ENCODE measurements around the gene MEI4. TPM values are rescaled to one million over a fixed set of nuclear protein-coding genes. Genes with fewer than 3 reads are reported as not detected.

The MEI4 gene
- total RNA-seq, 1 donor from 2014 or later = not detected

DNA sequence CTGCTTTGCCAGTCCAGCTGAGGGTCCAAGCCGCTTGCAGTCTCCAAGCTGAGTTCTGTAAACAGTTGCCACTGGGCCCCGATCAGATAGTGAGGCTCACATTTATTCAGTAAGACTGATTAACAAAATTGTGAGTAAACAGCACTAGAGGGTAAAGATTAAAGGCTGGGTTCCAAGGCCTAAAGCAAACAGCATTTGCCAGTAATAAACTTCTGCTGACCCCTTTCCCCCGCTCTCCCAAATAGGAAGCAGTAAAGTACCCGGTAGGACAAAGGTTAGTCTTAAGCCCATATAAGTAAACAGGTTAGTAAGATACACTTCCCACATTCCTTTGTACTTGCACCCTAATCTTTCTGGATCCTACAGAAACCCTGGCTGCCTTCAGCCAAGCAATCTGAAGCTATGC, 181.8 kb downstream of the MEI4 start:
- intact Hi-C loops (cut with DNase I) = no loop called here
- no peak overlapping the region for H3K27ac ChIP-seq
- no peak for TF ChIP-seq POLR2AphosphoS5 (IDR thresholded peaks at IDR 0.05; ENCODE audit: insufficient read depth in 1 of 2, low read depth in 1 of 2)
- TF ChIP-seq POLR2A (IDR thresholded peaks at IDR 0.05) = no peak
- TF ChIP-seq CTCF (IDR thresholded peaks at IDR 0.05) = no peak
- no peaks in the 10 kb centered on the region for H3K9me3 ChIP-seq
- H3K36me3 ChIP-seq = no peaks in the 10 kb centered on the region
- DNase-seq (ENCODE audit: extremely low spot score in 2 of 2) = no peak
- no peak overlapping the region for H3K4me3 ChIP-seq
- H3K27me3 ChIP-seq = no peaks in the 10 kb centered on the region
- H3K4me1 ChIP-seq = no peaks in the 10 kb centered on the region

DNA sequence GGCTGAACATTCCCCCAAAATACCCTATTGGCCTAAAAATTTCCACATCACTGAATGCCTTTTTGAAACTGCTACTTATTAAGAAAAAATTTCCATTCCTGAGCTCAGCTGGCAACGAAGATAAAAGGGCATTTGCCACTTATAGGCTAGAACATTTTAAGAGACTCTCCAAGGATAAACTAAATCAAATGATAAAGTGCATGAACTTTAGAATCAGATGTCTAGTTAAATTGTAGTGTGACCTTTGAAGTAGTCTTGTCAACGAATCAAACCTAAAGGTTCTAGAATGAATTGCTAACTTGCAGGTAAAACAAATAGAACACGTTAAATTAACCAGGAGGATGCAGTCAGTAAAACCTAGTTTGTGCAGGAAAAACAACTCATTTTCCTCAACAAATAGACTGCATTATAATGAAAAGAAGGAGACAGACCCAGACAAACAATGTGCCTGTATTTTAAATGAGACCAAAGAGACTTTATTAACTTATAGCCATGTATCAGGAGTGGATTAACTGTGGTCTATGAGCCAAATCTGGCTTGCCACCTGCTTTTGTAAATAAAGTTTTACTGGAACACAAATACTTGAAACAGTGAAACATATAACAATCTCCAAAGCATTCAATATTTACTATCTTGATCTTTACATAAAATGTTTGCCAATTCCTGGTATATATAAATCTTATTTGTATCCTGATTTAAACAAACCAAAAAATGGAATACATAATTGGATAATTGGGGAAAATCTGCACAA, 184.4 kb downstream of the MEI4 start:
- Histone ChIP-seq H3K9me3 (no peaks in the 10 kb centered on the region), H3K4me1 (no peaks in the 10 kb centered on the region), H3K4me3 (no peak overlapping the region), H3K27ac (no peak overlapping the region), H3K27me3 (no peaks in the 10 kb centered on the region), H3K36me3 (no peaks in the 10 kb centered on the region)
- intact Hi-C loops (cut with DNase I) = no loop called here
- DNase-seq (ENCODE audit: extremely low spot score in 2 of 2) = no peak
- TF ChIP-seq POLR2A (IDR thresholded peaks at IDR 0.05) (no peak), CTCF (IDR thresholded peaks at IDR 0.05) (no peak), POLR2AphosphoS5 (IDR thresholded peaks at IDR 0.05; ENCODE audit: insufficient read depth in 1 of 2, low read depth in 1 of 2) (no peak)

DNA sequence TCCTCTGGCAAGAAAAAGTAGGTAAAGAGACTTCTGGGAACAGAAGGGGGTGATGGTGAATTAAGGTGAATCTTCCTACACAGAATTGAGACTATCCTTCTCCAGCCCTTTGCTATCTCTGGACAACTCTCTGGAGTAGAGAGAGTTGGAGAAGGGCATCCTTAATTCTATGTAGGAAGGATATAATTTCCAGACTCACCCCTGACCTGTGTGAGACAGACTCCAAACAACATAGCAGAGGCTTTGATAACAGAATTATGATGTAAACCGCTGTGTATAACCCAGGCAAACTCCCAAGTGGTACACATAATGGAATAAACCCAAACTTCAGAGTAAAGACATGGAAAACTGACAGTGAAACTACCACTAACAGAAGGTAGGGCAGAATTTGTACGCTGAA, 186.5 kb downstream of the MEI4 start:
- no peaks in the 10 kb centered on the region for H3K9me3 ChIP-seq
- no peak overlapping the region for H3K27ac ChIP-seq
- no peaks in the 10 kb centered on the region for H3K36me3 ChIP-seq
- no peaks in the 10 kb centered on the region for H3K27me3 ChIP-seq
- H3K4me1 ChIP-seq = no peaks in the 10 kb centered on the region
- DNase-seq (ENCODE audit: extremely low spot score in 2 of 2) = no peak
- intact Hi-C loops (cut with DNase I) = no loop called here
- H3K4me3 ChIP-seq = no peak overlapping the region
- TF ChIP-seq CTCF (IDR thresholded peaks at IDR 0.05) = no peak
- TF ChIP-seq POLR2A (IDR thresholded peaks at IDR 0.05) = no peak
- TF ChIP-seq POLR2AphosphoS5 (IDR thresholded peaks at IDR 0.05; ENCODE audit: insufficient read depth in 1 of 2, low read depth in 1 of 2) = no peak

GRCh38 chr6:77844822-77845221, 192.0 kb downstream of the MEI4 start:
- H3K36me3 ChIP-seq = no peaks in the 10 kb centered on the region
- H3K4me1 ChIP-seq = no peaks in the 10 kb centered on the region
- no peaks in the 10 kb centered on the region for H3K9me3 ChIP-seq
- no peak for TF ChIP-seq CTCF (IDR thresholded peaks at IDR 0.05)
- TF ChIP-seq POLR2AphosphoS5 (IDR thresholded peaks at IDR 0.05; ENCODE audit: insufficient read depth in 1 of 2, low read depth in 1 of 2) = no peak
- TF ChIP-seq POLR2A (IDR thresholded peaks at IDR 0.05) = no peak
- intact Hi-C loops (cut with DNase I) = no loop called here
- no peak overlapping the region for H3K27ac ChIP-seq
- H3K4me3 ChIP-seq = no peak overlapping the region
- no peak for DNase-seq (ENCODE audit: extremely low spot score in 2 of 2)
- H3K27me3 ChIP-seq = no peaks in the 10 kb centered on the region

- H3K36me3 ChIP-seq = no peaks in the 10 kb centered on the region
- H3K27ac ChIP-seq = no peak overlapping the region
- no peaks in the 10 kb centered on the region for H3K4me1 ChIP-seq
- H3K27me3 ChIP-seq = no peaks in the 10 kb centered on the region
- H3K9me3 ChIP-seq = no peaks in the 10 kb centered on the region
- no peak for TF ChIP-seq POLR2AphosphoS5 (IDR thresholded peaks at IDR 0.05; ENCODE audit: insufficient read depth in 1 of 2, low read depth in 1 of 2)
- TF ChIP-seq POLR2A (IDR thresholded peaks at IDR 0.05) = no peak
- no peak for TF ChIP-seq CTCF (IDR thresholded peaks at IDR 0.05)
- intact Hi-C loops (cut with DNase I) = no loop called here
- H3K4me3 ChIP-seq = no peak overlapping the region
- no peak for DNase-seq (ENCODE audit: extremely low spot score in 2 of 2)
These were observed 200.6 kb downstream of the MEI4 start for GRCh38 chr6:77853401-77853800.
